ELF-1 (cell line): Measurements from ENCODE around the gene ZNF613.
"Not testable (repeated sequence)": the region's sequence is repeated elsewhere in the genome, so short reads cannot be mapped to it uniquely, and the experiment has no call there.

Experiments used
- DNase-seq: peaks from one replicate; pipeline ENCODE4 v3.0.0-alpha.2; 2016; ENCODE audit warnings: low read depth, low spot score

Gene ZNF613

GRCh38 chr19:51926784-51927741 lies at the start of gene ZNF613:
Gene ZNF613 (plus strand): TSS chr19:51927472. CDS start chr19:51936221, 8,749 bp downstream.
- peak; percentile 96 for DNase-seq

GRCh38 chr19:51882518-51882917 lies 44.8 kb upstream of the ZNF613 start:
- DNase-seq = no peak

GRCh38 chr19:51884713-51885112 lies 42.6 kb upstream of the ZNF613 start:
- DNase-seq = no peak

- DNase-seq = peak; percentile 94
Observed at GRCh38 chr19:51887522-51888498, 39.5 kb upstream of the ZNF613 start, which contains the start of gene ZNF577. Gene ZNF577 (minus strand): TSS chr19:51887951. CDS start chr19:51880382, 7,569 bp downstream.

GRCh38 chr19:51889934-51890333 lies 37.3 kb upstream of the ZNF613 start:
- DNase-seq = no peak

GRCh38 chr19:51891193-51891747 lies 36.0 kb upstream of the ZNF613 start:
- DNase-seq = peak; percentile 37

- no peak for DNase-seq
Observed at GRCh38 chr19:51901860-51902259, 25.4 kb upstream of the ZNF613 start.

- DNase-seq = no peak
Observed at GRCh38 chr19:51903192-51903591, 24.1 kb upstream of the ZNF613 start.

GRCh38 chr19:51904331-51905165 lies 22.7 kb upstream of the ZNF613 start, which contains the start of gene ZNF649:
Gene ZNF649 (minus strand): TSS chr19:51905017. CDS start chr19:51900107, 4,910 bp downstream.
- peak; percentile 91 for DNase-seq

- no peak for DNase-seq
Observed at GRCh38 chr19:51905206-51905605, 22.1 kb upstream of the ZNF613 start.

- not testable (repeated sequence) for DNase-seq
Observed at GRCh38 chr19:51905639-51906038, 21.6 kb upstream of the ZNF613 start.

- DNase-seq = not testable (repeated sequence)
Observed at GRCh38 chr19:51906108-51906507, 21.2 kb upstream of the ZNF613 start.

GRCh38 chr19:51907981-51908380 lies 19.3 kb upstream of the ZNF613 start:
- DNase-seq = not testable (repeated sequence)

GRCh38 chr19:51915324-51915867 lies 11.9 kb upstream of the ZNF613 start:
- DNase-seq = no peak

GRCh38 chr19:51916167-51916566 lies 11.1 kb upstream of the ZNF613 start:
- DNase-seq = no peak

- no peak for DNase-seq
Observed at GRCh38 chr19:51919606-51920005, 7.7 kb upstream of the ZNF613 start.

- no peak for DNase-seq
Observed at GRCh38 chr19:51921949-51922348, 5.3 kb upstream of the ZNF613 start.

GRCh38 chr19:51926426-51926783 lies 867 bp upstream of the ZNF613 start:
- no peak for DNase-seq

GRCh38 chr19:51927859-51928258 lies 587 bp downstream of the ZNF613 start:
- no peak for DNase-seq

- DNase-seq = peak; percentile 11
Observed at GRCh38 chr19:51931921-51932320, 4.6 kb downstream of the ZNF613 start.
